Neural cell (in vitro differentiated cells): ENCODE data around the gene S100A16. TPM values are rescaled to one million over a fixed set of nuclear protein-coding genes. Genes with fewer than 3 reads are reported as not detected.

Experiments used
- H2AFZ ChIP-seq: fragments of 200-600, 300-800 bp; sonication (generic), shearing (Covaris generic); 2 replicates; pipeline ENCODE4 v1.6.0; 2014; ENCODE audit warnings: low read depth, mild to moderate bottlenecking, antibody characterized with exemption, low read length, moderate library complexity
- H3F3A ChIP-seq: fragments of 200-600 bp; shearing (Covaris generic); 2 replicates; pipeline ENCODE4 v1.6.1; 2016; ENCODE audit warnings: mild to moderate bottlenecking, moderate library complexity, mixed read lengths, antibody characterized with exemption, low read length; ENCODE audit not compliant: insufficient read depth, poor library complexity, severe bottlenecking
- H3K27ac ChIP-seq: fragments of 200-600, 300-800 bp; sonication (generic), shearing (Covaris generic); 2 replicates; pipeline ENCODE4 v1.5.1; 2014; ENCODE audit warnings: mild to moderate bottlenecking, low read length, moderate library complexity
- H3K27me3 ChIP-seq: fragments of 300-800, 200-600 bp; sonication (generic), shearing (Covaris generic); 2 replicates; pipeline ENCODE4 v1.6.0; 2014; ENCODE audit warnings: mild to moderate bottlenecking, low read depth, low read length, moderate library complexity; ENCODE audit not compliant: insufficient read depth
- H3K36me3 ChIP-seq: fragments of 300-800, 200-600 bp; sonication (generic), shearing (Covaris generic); 2 replicates; pipeline ENCODE4 v1.5.1; 2014; ENCODE audit warnings: mild to moderate bottlenecking, antibody characterized with exemption, low read length, moderate library complexity; ENCODE audit not compliant: insufficient read depth
- H3K4me2 ChIP-seq: fragments of 300-800, 200-600 bp; sonication (generic), shearing (Covaris generic); 2 replicates; pipeline ENCODE4 v1.6.0; 2014; ENCODE audit warnings: mild to moderate bottlenecking, low read length
- H3K4me3 ChIP-seq: fragments of 300-800, 200-600 bp; sonication (generic), shearing (Covaris generic); 2 replicates; pipeline ENCODE4 v1.5.1; 2014; ENCODE audit warnings: mild to moderate bottlenecking, low read length, moderate library complexity
- H3K79me2 ChIP-seq: fragments of 200-600 bp; shearing (Covaris generic); replicated peaks from 2 replicates; pipeline ENCODE4 v1.6.0; 2014; ENCODE audit warnings: mild to moderate bottlenecking, low read length, moderate library complexity; ENCODE audit not compliant: insufficient read depth
- H3K9ac ChIP-seq: fragments of 300-800, 200-600 bp; sonication (generic), shearing (Covaris generic); 2 replicates; pipeline ENCODE4 v1.6.1; 2016; ENCODE audit warnings: mild to moderate bottlenecking, low read length, mixed read lengths
- H3K9me2 ChIP-seq: fragments of 200-600 bp; shearing (Covaris generic); 2 replicates; pipeline ENCODE4 v1.6.1; 2016; ENCODE audit warnings: mild to moderate bottlenecking, low read length, mixed read lengths; ENCODE audit not compliant: insufficient read depth
- H3K9me3 ChIP-seq: fragments of 200-600, 300-800 bp; sonication (generic), shearing (Covaris generic); 2 replicates; pipeline ENCODE4 v1.6.1; 2016; ENCODE audit warnings: mild to moderate bottlenecking, mixed run types, low read length, moderate library complexity, mixed read lengths
- H4K20me1 ChIP-seq: fragments of 200-600 bp; shearing (Covaris generic); 2 replicates; pipeline ENCODE4 v1.6.1; 2016; ENCODE audit warnings: mild to moderate bottlenecking, mixed run types; ENCODE audit not compliant: insufficient read depth
- CTCF ChIP-seq: fragments of 450-650 bp; IDR thresholded peaks from 2 replicates; pipeline ENCODE4 v1.5.1; 2014; ENCODE audit warnings: antibody characterized with exemption, mild to moderate bottlenecking, moderate library complexity; ENCODE audit not compliant: poor library complexity, severe bottlenecking
- EP300 ChIP-seq: fragments of 450-650 bp; conservative IDR thresholded peaks from 2 replicates; pipeline ENCODE4 v1.6.1; 2014; ENCODE audit warnings: antibody characterized with exemption, mild to moderate bottlenecking, moderate library complexity; ENCODE audit not compliant: poor library complexity, severe bottlenecking
- EZH2 ChIP-seq: fragments of 200-600, 300-800 bp; shearing (Covaris generic), sonication (generic); IDR thresholded peaks from 2 replicates; pipeline ENCODE4 v1.6.1; 2014; ENCODE audit warnings: antibody characterized with exemption, low read length, borderline replicate concordance, mild to moderate bottlenecking; ENCODE audit not compliant: insufficient read depth, poor library complexity, severe bottlenecking
- MXI1 ChIP-seq: fragments of 450-650 bp; conservative IDR thresholded peaks from 2 replicates; pipeline ENCODE4 v1.6.1; 2014; ENCODE audit warnings: antibody characterized with exemption, mild to moderate bottlenecking; ENCODE audit not compliant: poor library complexity, severe bottlenecking
- POLR2AphosphoS5 ChIP-seq: IDR thresholded peaks from 2 replicates; pipeline ENCODE4 v1.6.1; 2012
- RAD21 ChIP-seq: fragments of 450-650 bp; conservative IDR thresholded peaks from 2 replicates; pipeline ENCODE4 v1.6.1; 2014; ENCODE audit warnings: antibody characterized with exemption, mild to moderate bottlenecking, moderate library complexity
- REST ChIP-seq: IDR thresholded peaks from 2 replicates; pipeline ENCODE4 v1.6.1; 2012; ENCODE audit warnings: borderline replicate concordance
- SMC3 ChIP-seq: fragments of 450-650 bp; conservative IDR thresholded peaks from 2 replicates; pipeline ENCODE4 v1.6.1; 2014; ENCODE audit warnings: antibody characterized with exemption, mild to moderate bottlenecking, moderate library complexity; ENCODE audit not compliant: poor library complexity
- TAF1 ChIP-seq: IDR thresholded peaks from 2 replicates; pipeline ENCODE4 v1.6.1; 2012; ENCODE audit warnings: low read depth
- polyA plus RNA-seq: library from polyadenylated mRNA; depleted of rRNA; stranded (reverse); fragments of >200 nt; gene quantifications from 2 replicates; pipeline ENCODE4 v1.2.3, GENCODE V29; 2014

Gene S100A16
- polyA plus RNA-seq, 1 donor from 2014 or later = not detected

GRCh38 chr1:153649137-153649862 lies 36.4 kb upstream of the S100A16 start:
- H3F3A ChIP-seq = no peaks in the 10 kb centered on the region
- H2AFZ ChIP-seq = no peak overlapping the region
- H3K27me3 ChIP-seq = no peaks in the 10 kb centered on the region
- H3K27ac ChIP-seq = no peak overlapping the region
- no peaks in the 10 kb centered on the region for H3K9me3 ChIP-seq
- no peak overlapping the region for H3K9ac ChIP-seq
- no peak overlapping the region for H3K4me2 ChIP-seq
- no peaks in the 10 kb centered on the region for H3K36me3 ChIP-seq
- TF ChIP-seq POLR2AphosphoS5 = peak; percentile 28
- no peak for TF ChIP-seq MXI1
- H3K79me2 ChIP-seq = no peaks in the 10 kb centered on the region
- no peaks in the 10 kb centered on the region for H3K9me2 ChIP-seq
- no peak overlapping the region for H3K4me3 ChIP-seq
- H4K20me1 ChIP-seq = no peaks in the 10 kb centered on the region

GRCh38 chr1:153648000-153648643 lies 35.2 kb upstream of the S100A16 start:
- Histone ChIP-seq H4K20me1 (no peaks in the 10 kb centered on the region), H3K79me2 (no peaks in the 10 kb centered on the region), H3K4me3 (no peak overlapping the region), H3K27ac (no peak overlapping the region), H3F3A (no peaks in the 10 kb centered on the region), H3K9me2 (no peaks in the 10 kb centered on the region), H3K36me3 (no peaks in the 10 kb centered on the region), H3K9ac (no peak overlapping the region), H3K4me2 (no peak overlapping the region), H3K9me3 (no peaks in the 10 kb centered on the region), H3K27me3 (no peaks in the 10 kb centered on the region), H2AFZ (no peak overlapping the region)
- TF ChIP-seq REST (no peak), TAF1 (no peak), MXI1 (no peak), CTCF (no peak), EZH2 (no peak), EP300 (no peak), SMC3 (no peak), POLR2AphosphoS5 (no peak), RAD21 (no peak)
